ENCODE data around the gene PDCD11.

The PDCD11 gene

GRCh38 chr10:103469201-103469600 is 72.8 kb downstream of the PDCD11 start:
- no peak for DNase-seq (ENCODE audit: low read depth)
- TF ChIP-seq CTCF (IDR thresholded peaks at IDR 0.05; ENCODE audit: control insufficient read depth, insufficient read depth, low read depth, low read length, missing control alignments): no peak

DNA sequence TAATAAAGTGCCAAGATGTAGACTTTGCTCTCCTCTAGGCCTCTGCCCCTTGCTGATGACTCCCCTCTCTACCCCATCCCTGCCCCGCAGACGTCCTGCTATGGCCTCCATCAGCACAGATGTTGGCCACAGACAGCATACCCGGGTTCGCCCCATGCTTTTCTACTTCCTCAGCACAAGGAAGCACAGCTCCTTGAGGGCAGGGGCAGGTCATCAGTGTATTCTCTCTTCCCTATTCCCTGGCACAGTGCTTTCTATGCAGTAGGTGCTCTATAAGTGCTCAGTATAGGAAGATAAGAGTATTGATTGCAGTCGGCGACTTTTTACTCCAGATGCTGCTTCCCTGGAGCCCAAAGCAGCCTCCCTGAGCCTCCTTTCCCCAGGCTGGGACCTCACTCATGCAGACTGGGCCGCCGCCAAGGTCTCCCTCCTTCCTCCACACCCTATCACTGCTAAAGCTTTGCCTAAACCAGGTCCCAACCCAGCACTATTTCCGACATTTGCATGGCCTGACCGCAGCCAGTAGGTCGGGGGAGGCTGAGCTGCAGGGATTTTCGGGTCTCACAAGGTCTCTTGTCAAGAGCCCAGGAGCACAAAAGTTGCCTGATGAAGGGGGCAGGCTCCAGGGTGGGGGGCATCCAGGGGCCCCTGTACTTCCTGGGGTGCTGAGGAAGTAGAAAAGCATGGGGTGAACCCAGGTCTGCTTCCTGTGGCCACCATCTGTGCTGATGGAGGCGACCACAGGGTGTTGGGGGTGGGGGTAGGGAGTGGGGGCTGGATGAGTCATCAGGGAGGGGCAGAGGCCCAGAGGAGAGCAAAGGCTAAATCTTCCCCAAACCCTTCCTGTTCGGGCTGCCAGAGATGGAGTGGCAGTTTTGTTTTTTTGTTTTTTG is 74.6 kb downstream of the PDCD11 start:
- no peak for DNase-seq (ENCODE audit: low read depth)
- TF ChIP-seq CTCF (IDR thresholded peaks at IDR 0.05; ENCODE audit: control insufficient read depth, insufficient read depth, low read depth, low read length, missing control alignments): no peak
- no peak overlapping the region for H3K4me3 ChIP-seq (ENCODE audit: control insufficient read depth, low read depth, low read length)

More at GRCh38 chr10:103469201-103469600, 72.8 kb downstream of the PDCD11 start:
- H3K4me3 ChIP-seq (ENCODE audit: control insufficient read depth, low read depth, low read length): no peak overlapping the region

DNA sequence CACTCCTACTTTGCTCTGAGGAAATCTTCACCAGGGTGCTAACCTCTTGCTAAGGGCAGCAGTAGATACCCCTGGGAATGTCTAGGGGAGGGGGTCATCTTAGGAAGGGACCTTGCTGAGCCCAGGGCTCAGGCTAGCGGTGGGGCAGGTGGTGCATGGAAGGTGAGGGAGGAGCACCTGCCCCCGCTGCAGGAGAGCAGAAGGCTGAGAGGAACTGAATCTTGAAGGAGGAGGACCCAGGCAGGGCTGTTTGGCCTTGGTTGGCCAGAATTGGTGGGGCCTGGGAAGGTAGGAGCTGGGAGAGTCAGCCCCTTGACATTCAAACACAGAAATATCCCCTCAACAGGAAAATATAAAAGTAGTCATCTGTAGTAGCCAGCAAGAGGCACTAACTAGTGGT is 75.6 kb downstream of the PDCD11 start:
- no peak for TF ChIP-seq CTCF (IDR thresholded peaks at IDR 0.05; ENCODE audit: control insufficient read depth, insufficient read depth, low read depth, low read length, missing control alignments)
- H3K4me3 ChIP-seq (ENCODE audit: control insufficient read depth, low read depth, low read length): no peak overlapping the region
- no peak for DNase-seq (ENCODE audit: low read depth)

DNA sequence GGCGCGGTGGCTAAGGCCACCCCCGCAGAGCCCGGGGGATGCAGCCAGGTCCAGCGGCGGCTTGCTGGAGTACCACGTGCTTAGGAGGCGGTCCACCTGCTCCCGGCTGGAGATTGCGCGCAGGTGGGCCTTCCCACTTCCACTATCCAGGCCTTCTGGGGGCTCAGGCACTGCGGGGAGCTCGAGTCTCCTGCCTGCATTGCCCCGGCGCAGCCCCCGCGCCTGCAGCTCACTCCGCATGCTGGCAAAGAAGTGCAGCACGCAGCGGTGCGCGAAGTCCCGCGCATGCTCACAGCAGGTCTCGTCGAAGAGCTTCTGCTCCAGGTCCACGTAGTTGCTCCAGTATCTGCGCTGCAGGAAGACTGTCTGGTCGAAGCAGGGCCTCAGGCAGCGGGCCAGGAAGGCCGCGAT is 76.8 kb downstream of the PDCD11 start:
- H3K4me3 ChIP-seq (ENCODE audit: control insufficient read depth, low read depth, low read length): no peak overlapping the region
- no peak for TF ChIP-seq CTCF (IDR thresholded peaks at IDR 0.05; ENCODE audit: control insufficient read depth, insufficient read depth, low read depth, low read length, missing control alignments)
- DNase-seq (ENCODE audit: low read depth): no peak

DNA sequence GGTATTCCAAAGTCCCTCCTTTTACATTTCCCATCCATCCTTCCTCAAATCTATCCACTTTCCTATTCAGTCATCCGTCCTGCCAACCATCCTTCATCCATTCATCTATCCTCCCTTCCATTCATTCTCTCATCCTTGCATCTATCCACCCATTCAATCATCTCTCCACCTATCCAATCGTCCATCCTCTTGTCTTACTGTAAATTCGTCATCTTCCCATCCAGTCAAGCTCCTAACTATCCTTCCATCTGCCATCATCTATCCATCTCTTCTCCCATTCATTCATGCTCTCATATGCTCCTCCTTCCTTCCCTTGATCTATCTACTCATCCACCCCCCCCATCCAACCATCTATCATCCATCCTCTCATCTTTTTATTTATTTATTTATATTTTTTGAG is 77.7 kb downstream of the PDCD11 start:
- TF ChIP-seq CTCF (IDR thresholded peaks at IDR 0.05; ENCODE audit: control insufficient read depth, insufficient read depth, low read depth, low read length, missing control alignments): no peak
- no peak for DNase-seq (ENCODE audit: low read depth)
- H3K4me3 ChIP-seq (ENCODE audit: control insufficient read depth, low read depth, low read length): no peak overlapping the region

GRCh38 chr10:103475437-103475836 is 79.0 kb downstream of the PDCD11 start:
- H3K4me3 ChIP-seq (ENCODE audit: control insufficient read depth, low read depth, low read length): no peak overlapping the region
- TF ChIP-seq CTCF (IDR thresholded peaks at IDR 0.05; ENCODE audit: control insufficient read depth, insufficient read depth, low read depth, low read length, missing control alignments): no peak
- no peak for DNase-seq (ENCODE audit: low read depth)

Measured in AG09309 (cell line).